Natural killer cell (primary cell): ENCODE results near the gene GNAI1. TPM values are rescaled to one million over a fixed set of nuclear protein-coding genes. Genes with fewer than 3 reads are reported as not detected.
A peak's percentile ranks its signal among the peaks of the same experiment; 100 is the strongest.

Experiments
- ATAC-seq, 3 donors: fragments of 150-1000 bp in 2 of 3; fragments of 200-7000 bp in 1 of 3; cut with Tn5 transposase; 1 replicate in 1 of 3; 2 replicates in 2 of 3; pipeline ENCODE4 v1.10.0; 2021; ENCODE audit warnings: mild to moderate bottlenecking in 2 of 3, moderate library complexity in 2 of 3
- DNase-seq, 2 donors: peaks; one replicate each; pipeline versions ENCODE4 v3.0.0 to v3.0.0-alpha.2; 2013 to 2021; ENCODE audit warnings: mixed read lengths in 1 of 2
- H3K27ac ChIP-seq: one replicate; pipeline ENCODE4 v1.5.1; 2013; ENCODE audit warnings: mild to moderate bottlenecking, low read length
- H3K27me3 ChIP-seq: one replicate; pipeline ENCODE4 v1.6.1; 2013; ENCODE audit warnings: low read length; ENCODE audit not compliant: control insufficient read depth, insufficient read depth
- H3K36me3 ChIP-seq: one replicate; pipeline ENCODE4 v1.6.1; 2013; ENCODE audit warnings: low read length; ENCODE audit not compliant: control insufficient read depth, insufficient read depth
- H3K4me1 ChIP-seq: one replicate; pipeline ENCODE4 v1.6.1; 2013; ENCODE audit warnings: low read length; ENCODE audit not compliant: control insufficient read depth, insufficient read depth
- H3K4me3 ChIP-seq: one replicate; pipeline ENCODE4 v1.5.1; 2013; ENCODE audit warnings: low read length
- H3K9me3 ChIP-seq: one replicate; pipeline ENCODE4 v1.6.1; 2013; ENCODE audit warnings: low read length; ENCODE audit not compliant: control insufficient read depth, insufficient read depth
- H3K27ac Mint-ChIP-seq, 2 donors: one replicate each; pipeline ENCODE4 v1.8.0; 2022; ENCODE audit warnings: mild to moderate bottlenecking in 2 of 2, mixed read lengths in 2 of 2, moderate library complexity in 1 of 2
- H3K27me3 Mint-ChIP-seq, 2 donors: one replicate each; pipeline ENCODE4 v1.8.0; 2022; ENCODE audit warnings: low read depth in 2 of 2, mixed read lengths in 2 of 2
- H3K36me3 Mint-ChIP-seq: one replicate; pipeline ENCODE4 v1.8.0; 2022; ENCODE audit warnings: mixed read lengths
- H3K4me1 Mint-ChIP-seq, 2 donors: one replicate each; pipeline ENCODE4 v1.8.0; 2022; ENCODE audit warnings: mixed read lengths in 2 of 2
- H3K4me3 Mint-ChIP-seq: one replicate; pipeline ENCODE4 v1.8.0; 2022; ENCODE audit warnings: mild to moderate bottlenecking, moderate library complexity, mixed read lengths
- H3K9me3 Mint-ChIP-seq, 2 donors: one replicate each; pipeline ENCODE4 v1.8.0; 2022; ENCODE audit warnings: mixed read lengths in 2 of 2
- WGBS: methylation state at CpG from one replicate; pipeline ENCODE4 v1.1.7; 2013; ENCODE audit warnings: missing lambda C conversion rate; ENCODE audit not compliant: insufficient coverage; 5-methylcytosine and 5-hydroxymethylcytosine counted together
- intact Hi-C: fragments of 100-400 bp; cut with micrococcal nuclease; formaldehyde crosslinking; loops from one replicate; pipeline ENCODE4 v1.14.2; 2022
- total RNA-seq, 4 donors: library from RNA; stranded (reverse); fragments of 120-200 nt in 1 of 4; gene quantifications; one replicate each; pipeline versions ENCODE4 v1.2.3 to v1.2.4, GENCODE V29; 2013 to 2022
- TF ChIP-seq, protein P1 (sequence below): fragments of 200-600 bp; IDR thresholded peaks from one replicate; pipeline ENCODE4 v1.8.0; 2022; ENCODE audit warnings: antibody characterized with exemption

GNAI1 gene
- total RNA-seq, 3 donors from 2014 or later (not counting 1 experiment from before 2014, with no cell fraction given) = 0.59 to 1.1 (median 0.68) TPM

DNA sequence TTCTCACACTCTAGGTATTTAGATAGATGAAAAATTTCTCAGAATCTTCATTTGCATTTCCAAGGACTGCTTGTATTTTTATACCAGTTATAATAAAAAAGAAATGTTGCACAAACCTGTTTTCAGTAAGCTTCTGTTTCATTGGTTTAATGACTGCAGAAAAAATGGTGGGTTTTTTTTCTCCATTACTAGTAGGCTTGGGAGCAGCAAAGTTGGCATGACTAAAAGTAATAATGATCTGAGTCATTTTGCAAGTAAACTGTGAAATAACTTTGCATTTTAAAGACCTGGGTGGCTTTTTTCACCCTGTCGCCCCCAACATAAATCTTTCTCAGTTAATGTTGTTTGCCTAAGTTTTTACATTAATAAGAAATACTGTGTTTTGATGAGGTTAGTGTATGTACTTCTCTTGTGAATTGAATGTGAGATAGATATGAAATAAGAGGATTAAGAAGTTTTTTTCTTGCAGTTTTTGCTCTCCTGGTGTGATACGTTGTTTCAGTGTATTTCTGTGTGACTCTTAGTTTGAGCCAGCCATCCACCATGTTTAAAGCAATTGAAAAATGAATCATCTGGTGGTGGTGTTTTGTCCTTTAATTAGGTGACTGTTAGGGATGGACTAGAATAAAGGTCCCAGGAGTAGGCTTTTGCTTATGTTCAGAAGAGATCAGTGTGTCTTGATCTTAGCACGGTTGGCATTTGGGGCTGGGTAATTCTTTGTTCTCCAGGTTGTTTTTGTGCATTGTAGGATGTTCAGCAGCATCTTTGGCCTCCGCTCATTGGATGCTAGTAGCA lies 1.8 kb downstream of the GNAI1 start:
- Histone ChIP-seq H3K4me3 (no peak overlapping the region), H3K9me3 (no peaks in the 10 kb centered on the region), H3K4me1 (peaks cover 13% of the 10 kb centered on the region), H3K27ac (no peak overlapping the region), H3K36me3 (no peaks in the 10 kb centered on the region), H3K27me3 (peaks cover 6% of the 10 kb centered on the region)
- no peak for ATAC-seq
- WGBS = 34% methylated on average over 3 of the region's 4 CpGs
- TF ChIP-seq, protein P1, sequence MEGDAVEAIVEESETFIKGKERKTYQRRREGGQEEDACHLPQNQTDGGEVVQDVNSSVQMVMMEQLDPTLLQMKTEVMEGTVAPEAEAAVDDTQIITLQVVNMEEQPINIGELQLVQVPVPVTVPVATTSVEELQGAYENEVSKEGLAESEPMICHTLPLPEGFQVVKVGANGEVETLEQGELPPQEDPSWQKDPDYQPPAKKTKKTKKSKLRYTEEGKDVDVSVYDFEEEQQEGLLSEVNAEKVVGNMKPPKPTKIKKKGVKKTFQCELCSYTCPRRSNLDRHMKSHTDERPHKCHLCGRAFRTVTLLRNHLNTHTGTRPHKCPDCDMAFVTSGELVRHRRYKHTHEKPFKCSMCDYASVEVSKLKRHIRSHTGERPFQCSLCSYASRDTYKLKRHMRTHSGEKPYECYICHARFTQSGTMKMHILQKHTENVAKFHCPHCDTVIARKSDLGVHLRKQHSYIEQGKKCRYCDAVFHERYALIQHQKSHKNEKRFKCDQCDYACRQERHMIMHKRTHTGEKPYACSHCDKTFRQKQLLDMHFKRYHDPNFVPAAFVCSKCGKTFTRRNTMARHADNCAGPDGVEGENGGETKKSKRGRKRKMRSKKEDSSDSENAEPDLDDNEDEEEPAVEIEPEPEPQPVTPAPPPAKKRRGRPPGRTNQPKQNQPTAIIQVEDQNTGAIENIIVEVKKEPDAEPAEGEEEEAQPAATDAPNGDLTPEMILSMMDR = no peak
- peaks cover 42 to 55% of the 10 kb centered on the region in 2 donors for H3K27me3 Mint-ChIP-seq
- H3K4me3 Mint-ChIP-seq = peak overlapping the region; percentile 64
- H3K9me3 Mint-ChIP-seq = peaks cover 6 to 9% of the 10 kb centered on the region in 2 donors
- H3K27ac Mint-ChIP-seq = no peak overlapping the region
- H3K36me3 Mint-ChIP-seq = peaks cover 19% of the 10 kb centered on the region
- H3K4me1 Mint-ChIP-seq = peaks cover 5 to 12% of the 10 kb centered on the region in 2 donors
- intact Hi-C loops = no loop called here
- DNase-seq = no peak

DNA sequence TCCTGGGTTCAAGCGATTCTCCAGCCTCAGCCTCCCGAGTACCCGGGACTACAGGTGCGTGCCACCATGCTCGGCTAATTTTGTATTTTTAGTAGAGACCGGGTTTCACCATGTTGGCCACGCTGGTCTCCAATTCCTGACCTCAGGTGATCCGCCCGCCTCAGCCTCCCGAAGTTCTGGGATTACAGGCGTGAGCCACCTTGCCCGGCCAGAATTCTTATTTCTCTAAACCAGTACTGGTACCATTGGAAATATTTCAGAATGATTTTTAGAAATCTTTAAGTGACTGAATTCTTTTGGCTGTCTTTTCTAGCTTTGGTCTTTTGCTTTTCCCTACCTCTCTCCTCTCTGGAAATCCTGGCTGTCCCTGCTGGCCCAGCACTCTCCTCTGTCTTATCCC lies 2.8 kb downstream of the GNAI1 start:
- H3K36me3 Mint-ChIP-seq = peaks cover 21% of the 10 kb centered on the region
- intact Hi-C loops = no loop called here

DNA sequence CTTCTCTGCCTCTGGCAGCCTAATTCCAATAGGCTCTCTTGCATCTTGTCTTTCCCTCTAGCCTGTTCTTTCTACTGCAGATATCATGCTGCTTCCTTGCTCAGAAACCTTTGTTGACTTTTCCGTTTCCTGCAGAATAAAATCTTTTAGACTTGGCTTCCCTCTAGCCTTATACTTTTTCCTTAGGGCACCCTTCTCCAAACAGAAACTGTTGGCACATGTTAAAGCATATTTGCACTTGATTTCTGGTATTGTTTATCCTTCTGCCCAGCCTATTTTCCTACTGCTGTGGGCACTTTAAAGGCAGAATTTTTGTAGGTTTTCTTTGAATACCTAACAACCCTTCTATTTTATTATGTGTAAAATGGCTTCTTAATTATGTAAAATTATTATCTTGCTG lies 4.6 kb downstream of the GNAI1 start:
- H3K4me1 Mint-ChIP-seq = peaks cover 5 to 6% of the 10 kb centered on the region in 2 donors
- Histone ChIP-seq H3K36me3 (no peaks in the 10 kb centered on the region), H3K4me1 (peaks cover 10% of the 10 kb centered on the region), H3K27ac (no peak overlapping the region), H3K27me3 (peaks cover 5% of the 10 kb centered on the region), H3K4me3 (no peak overlapping the region), H3K9me3 (no peaks in the 10 kb centered on the region)
- DNase-seq = no peak
- H3K27ac Mint-ChIP-seq = no peak overlapping the region
- intact Hi-C loops = no loop called here
- TF ChIP-seq, protein P1 = no peak
- WGBS = 59% methylated on average over 1 of the region's 1 CpG
- peaks cover 13% of the 10 kb centered on the region for H3K36me3 Mint-ChIP-seq
- H3K27me3 Mint-ChIP-seq = peaks cover 30 to 34% of the 10 kb centered on the region in 2 donors
- H3K4me3 Mint-ChIP-seq = no peak overlapping the region
- peaks cover 4 to 9% of the 10 kb centered on the region in 2 donors for H3K9me3 Mint-ChIP-seq
- no peak for ATAC-seq

More for the DNA sequence above, 2.8 kb downstream of the GNAI1 start:
- H3K27ac Mint-ChIP-seq = no peak overlapping the region
- peaks cover 4 to 9% of the 10 kb centered on the region in 2 donors for H3K9me3 Mint-ChIP-seq
- H3K4me3 ChIP-seq = no peak overlapping the region
- peak overlapping the region; percentile 21 for H3K4me3 Mint-ChIP-seq
- no peak overlapping the region for H3K27ac ChIP-seq
- TF ChIP-seq, protein P1 = no peak
- peaks cover 5 to 12% of the 10 kb centered on the region in 2 donors for H3K4me1 Mint-ChIP-seq
- WGBS = 62% methylated on average over 12 of the region's 12 CpGs
- no peak for ATAC-seq
- no peaks in the 10 kb centered on the region for H3K36me3 ChIP-seq
- DNase-seq = no peak
- H3K27me3 Mint-ChIP-seq = peaks cover 38 to 48% of the 10 kb centered on the region in 2 donors
- H3K9me3 ChIP-seq = no peaks in the 10 kb centered on the region
- peaks cover 6% of the 10 kb centered on the region for H3K27me3 ChIP-seq
- peaks cover 13% of the 10 kb centered on the region for H3K4me1 ChIP-seq
